Activated naive CD4-positive, alpha-beta T cell treated with anti-CD3 and anti-CD28 coated beads, Interleukin-2, amount 10 ng/mL, durations not matched to agents 7 days and 5 days (primary cell): Measurements from ENCODE around the gene GRID1.

Source experiments
- CTCF ChIA-PET: fragments of 350-600 bp; sonication (Branson Sonifier 250); formaldehyde crosslinking; loops from one replicate; lab custom pipeline; 2021; ENCODE audit warnings: antibody characterized with exemption; lab: Charles Lee
- DNase-seq: peaks from one replicate; pipeline ENCODE4 v3.0.0-alpha.2; 2020
- H3K27ac Mint-ChIP-seq: one replicate; pipeline ENCODE4 v1.8.0; 2021; ENCODE audit warnings: mild to moderate bottlenecking, moderate library complexity, mixed read lengths
- H3K27me3 Mint-ChIP-seq: one replicate; pipeline ENCODE4 v1.8.0; 2021; ENCODE audit warnings: mild to moderate bottlenecking, mixed read lengths
- H3K36me3 Mint-ChIP-seq: one replicate; pipeline ENCODE4 v1.8.0; 2021; ENCODE audit warnings: mixed read lengths
- H3K4me1 Mint-ChIP-seq: one replicate; pipeline ENCODE4 v1.8.0; 2021; ENCODE audit warnings: mixed read lengths
- H3K4me3 Mint-ChIP-seq: one replicate; pipeline ENCODE4 v1.8.0; 2021; ENCODE audit warnings: mild to moderate bottlenecking, moderate library complexity, mixed read lengths
- H3K9me3 Mint-ChIP-seq: one replicate; pipeline ENCODE4 v1.8.0; 2021; ENCODE audit warnings: mixed read lengths

Gene GRID1

GRCh38 chr10:85927952-85928665 lies 438.5 kb downstream of the GRID1 start:
- Mint-ChIP-seq H3K36me3 (no peaks in the 10 kb centered on the region), H3K27ac (no peak overlapping the region), H3K4me1 (no peaks in the 10 kb centered on the region), H3K27me3 (peaks cover 4% of the 10 kb centered on the region), H3K9me3 (no peaks in the 10 kb centered on the region), H3K4me3 (no peak overlapping the region)
- CTCF ChIA-PET: no interaction called here
- DNase-seq: no peak

- H3K27ac Mint-ChIP-seq: no peak overlapping the region
- peaks cover 5% of the 10 kb centered on the region for H3K27me3 Mint-ChIP-seq
- H3K4me3 Mint-ChIP-seq: no peak overlapping the region
- no peaks in the 10 kb centered on the region for H3K4me1 Mint-ChIP-seq
- no peaks in the 10 kb centered on the region for H3K36me3 Mint-ChIP-seq
- DNase-seq: no peak
- CTCF ChIA-PET: no interaction called here
- H3K9me3 Mint-ChIP-seq: no peaks in the 10 kb centered on the region
Observed at GRCh38 chr10:85926986-85927385, 439.6 kb downstream of the GRID1 start.

- DNase-seq: no peak
- no peaks in the 10 kb centered on the region for H3K4me1 Mint-ChIP-seq
- H3K36me3 Mint-ChIP-seq: no peaks in the 10 kb centered on the region
- no peaks in the 10 kb centered on the region for H3K9me3 Mint-ChIP-seq
- no peak overlapping the region for H3K4me3 Mint-ChIP-seq
- CTCF ChIA-PET: no interaction called here
- no peak overlapping the region for H3K27ac Mint-ChIP-seq
- H3K27me3 Mint-ChIP-seq: peaks cover 4% of the 10 kb centered on the region
Observed at GRCh38 chr10:85926136-85926535, 440.5 kb downstream of the GRID1 start.

- H3K27ac Mint-ChIP-seq: no peak overlapping the region
- no peaks in the 10 kb centered on the region for H3K9me3 Mint-ChIP-seq
- no peak for DNase-seq
- CTCF ChIA-PET: no interaction called here
- H3K36me3 Mint-ChIP-seq: no peaks in the 10 kb centered on the region
- H3K4me3 Mint-ChIP-seq: no peak overlapping the region
- H3K4me1 Mint-ChIP-seq: no peaks in the 10 kb centered on the region
- peaks cover 4% of the 10 kb centered on the region for H3K27me3 Mint-ChIP-seq
Observed at GRCh38 chr10:85925201-85925750, 441.3 kb downstream of the GRID1 start.

- CTCF ChIA-PET: no interaction called here
- Mint-ChIP-seq H3K4me1 (no peaks in the 10 kb centered on the region), H3K4me3 (no peak overlapping the region), H3K9me3 (no peaks in the 10 kb centered on the region), H3K27ac (no peak overlapping the region), H3K36me3 (no peaks in the 10 kb centered on the region), H3K27me3 (peaks cover 10% of the 10 kb centered on the region)
- no peak for DNase-seq
Observed at GRCh38 chr10:85924382-85925102, 442.1 kb downstream of the GRID1 start.

- Mint-ChIP-seq H3K36me3 (no peaks in the 10 kb centered on the region), H3K4me1 (no peaks in the 10 kb centered on the region), H3K4me3 (no peak overlapping the region), H3K27me3 (peaks cover 18% of the 10 kb centered on the region), H3K9me3 (no peaks in the 10 kb centered on the region), H3K27ac (no peak overlapping the region)
- CTCF ChIA-PET: no interaction called here
- DNase-seq: no peak
Observed at GRCh38 chr10:85922356-85923129, 444.1 kb downstream of the GRID1 start.

GRCh38 chr10:85921789-85922188 lies 444.8 kb downstream of the GRID1 start:
- H3K27ac Mint-ChIP-seq: no peak overlapping the region
- no peak for DNase-seq
- no peak overlapping the region for H3K4me3 Mint-ChIP-seq
- no peaks in the 10 kb centered on the region for H3K36me3 Mint-ChIP-seq
- H3K9me3 Mint-ChIP-seq: no peaks in the 10 kb centered on the region
- peaks cover 18% of the 10 kb centered on the region for H3K27me3 Mint-ChIP-seq
- CTCF ChIA-PET: no interaction called here
- no peaks in the 10 kb centered on the region for H3K4me1 Mint-ChIP-seq

- H3K27ac Mint-ChIP-seq: no peak overlapping the region
- no peaks in the 10 kb centered on the region for H3K9me3 Mint-ChIP-seq
- peaks cover 18% of the 10 kb centered on the region for H3K27me3 Mint-ChIP-seq
- H3K4me1 Mint-ChIP-seq: no peaks in the 10 kb centered on the region
- DNase-seq: no peak
- CTCF ChIA-PET: no interaction called here
- H3K36me3 Mint-ChIP-seq: no peaks in the 10 kb centered on the region
- H3K4me3 Mint-ChIP-seq: no peak overlapping the region
Observed at GRCh38 chr10:85920311-85920710, 446.3 kb downstream of the GRID1 start.

- Mint-ChIP-seq H3K36me3 (no peaks in the 10 kb centered on the region), H3K27me3 (peaks cover 18% of the 10 kb centered on the region), H3K27ac (no peak overlapping the region), H3K4me3 (no peak overlapping the region), H3K4me1 (no peaks in the 10 kb centered on the region), H3K9me3 (no peaks in the 10 kb centered on the region)
- CTCF ChIA-PET: no interaction called here
- no peak for DNase-seq
Observed at GRCh38 chr10:85919491-85920021, 447.0 kb downstream of the GRID1 start.

- H3K36me3 Mint-ChIP-seq: no peaks in the 10 kb centered on the region
- CTCF ChIA-PET: no interaction called here
- DNase-seq: no peak
- no peaks in the 10 kb centered on the region for H3K4me1 Mint-ChIP-seq
- peaks cover 18% of the 10 kb centered on the region for H3K27me3 Mint-ChIP-seq
- no peaks in the 10 kb centered on the region for H3K9me3 Mint-ChIP-seq
- no peak overlapping the region for H3K27ac Mint-ChIP-seq
- no peak overlapping the region for H3K4me3 Mint-ChIP-seq
Observed at GRCh38 chr10:85918371-85918770, 448.2 kb downstream of the GRID1 start.

- no peaks in the 10 kb centered on the region for H3K36me3 Mint-ChIP-seq
- H3K9me3 Mint-ChIP-seq: no peaks in the 10 kb centered on the region
- CTCF ChIA-PET: no interaction called here
- DNase-seq: no peak
- H3K4me3 Mint-ChIP-seq: no peak overlapping the region
- H3K27me3 Mint-ChIP-seq: peaks cover 14% of the 10 kb centered on the region
- H3K27ac Mint-ChIP-seq: no peak overlapping the region
- H3K4me1 Mint-ChIP-seq: no peaks in the 10 kb centered on the region
Observed at GRCh38 chr10:85917601-85918000, 449.0 kb downstream of the GRID1 start.

GRCh38 chr10:85916994-85917573 lies 449.5 kb downstream of the GRID1 start:
- CTCF ChIA-PET: no interaction called here
- no peak for DNase-seq
- H3K4me3 Mint-ChIP-seq: no peak overlapping the region
- H3K27ac Mint-ChIP-seq: no peak overlapping the region
- no peaks in the 10 kb centered on the region for H3K9me3 Mint-ChIP-seq
- H3K4me1 Mint-ChIP-seq: no peaks in the 10 kb centered on the region
- H3K36me3 Mint-ChIP-seq: no peaks in the 10 kb centered on the region
- peaks cover 14% of the 10 kb centered on the region for H3K27me3 Mint-ChIP-seq

- no peaks in the 10 kb centered on the region for H3K4me1 Mint-ChIP-seq
- CTCF ChIA-PET: no interaction called here
- H3K4me3 Mint-ChIP-seq: no peak overlapping the region
- no peaks in the 10 kb centered on the region for H3K9me3 Mint-ChIP-seq
- H3K27ac Mint-ChIP-seq: no peak overlapping the region
- H3K27me3 Mint-ChIP-seq: peaks cover 14% of the 10 kb centered on the region
- no peaks in the 10 kb centered on the region for H3K36me3 Mint-ChIP-seq
- no peak for DNase-seq
Observed at GRCh38 chr10:85916286-85916685, 450.3 kb downstream of the GRID1 start.

- DNase-seq: no peak
- Mint-ChIP-seq H3K4me1 (no peaks in the 10 kb centered on the region), H3K27me3 (peaks cover 14% of the 10 kb centered on the region), H3K27ac (no peak overlapping the region), H3K9me3 (no peaks in the 10 kb centered on the region), H3K4me3 (no peak overlapping the region), H3K36me3 (no peaks in the 10 kb centered on the region)
- CTCF ChIA-PET: no interaction called here
Observed at GRCh38 chr10:85915245-85915846, 451.2 kb downstream of the GRID1 start.
